Stimulated activated CD8-positive, alpha-beta memory T cell treated with anti-CD3 and anti-CD28 coated beads, Interleukin-2, amount 100 ng/mL, for 48 hours (primary cell): ENCODE data around the gene GPR15.
"Not testable (repeated sequence)": the region's sequence is repeated elsewhere in the genome, so short reads cannot be mapped to it uniquely, and the experiment has no call there.

Experiments
- DNase-seq, 2 donors: peaks; one replicate each; pipeline ENCODE4 v3.0.0-alpha.2; 2020; ENCODE audit warnings: low read depth in 2 of 2

Gene GPR15

GRCh38 chr3:98558100-98558827, 26.5 kb downstream of the GPR15 start:
- DNase-seq = no peak

- not testable (repeated sequence) for DNase-seq
Observed at GRCh38 chr3:98559769-98560168, 28.0 kb downstream of the GPR15 start.

GRCh38 chr3:98560911-98561310, 29.1 kb downstream of the GPR15 start:
- DNase-seq = no peak

- no peak for DNase-seq
Observed at GRCh38 chr3:98561727-98562521, 30.1 kb downstream of the GPR15 start.

- DNase-seq = no peak
Observed at GRCh38 chr3:98563661-98564281, 32.0 kb downstream of the GPR15 start.

GRCh38 chr3:98564282-98565005, 32.7 kb downstream of the GPR15 start:
- no peak for DNase-seq

GRCh38 chr3:98565237-98565643, 33.5 kb downstream of the GPR15 start:
- DNase-seq = no peak

GRCh38 chr3:98565843-98566242, 34.1 kb downstream of the GPR15 start:
- no peak for DNase-seq

GRCh38 chr3:98567666-98568270, 36.0 kb downstream of the GPR15 start:
- no peak for DNase-seq

GRCh38 chr3:98568402-98568801, 36.6 kb downstream of the GPR15 start:
- DNase-seq = no peak

GRCh38 chr3:98573181-98573728, 41.5 kb downstream of the GPR15 start:
- DNase-seq = no peak

GRCh38 chr3:98574132-98574531, 42.4 kb downstream of the GPR15 start:
- DNase-seq = no peak

GRCh38 chr3:98577178-98577895, 45.6 kb downstream of the GPR15 start:
- no peak for DNase-seq

- DNase-seq = no peak
Observed at GRCh38 chr3:98580401-98581386, 48.9 kb downstream of the GPR15 start.

GRCh38 chr3:98581474-98581873, 49.7 kb downstream of the GPR15 start:
- DNase-seq = no peak

- no peak for DNase-seq
Observed at GRCh38 chr3:98582042-98582441, 50.3 kb downstream of the GPR15 start.

- no peak for DNase-seq
Observed at GRCh38 chr3:98583766-98584165, 52.0 kb downstream of the GPR15 start.
